Hepatocyte (in vitro differentiated cells): ENCODE results near the gene HIBCH. TPM values are rescaled to one million over a fixed set of nuclear protein-coding genes. Genes with fewer than 3 reads are reported as not detected.
"Not testable (repeated sequence)": the region's sequence is repeated elsewhere in the genome, so short reads cannot be mapped to it uniquely, and the experiment has no call there.

ENCODE experiments used
- DNase-seq: peaks from one replicate; pipeline ENCODE4 v3.0.0-alpha.2; 2016; ENCODE audit warnings: low spot score
- H2AFZ ChIP-seq: fragments of 200-600 bp; sonication (generic); 2 replicates; pipeline ENCODE4 v1.6.0; 2016; ENCODE audit warnings: antibody characterized with exemption, mild to moderate bottlenecking
- H3K27ac ChIP-seq: fragments of 200-600 bp; sonication (generic); 2 replicates; pipeline ENCODE4 v1.5.1; 2016; ENCODE audit warnings: mild to moderate bottlenecking
- H3K27me3 ChIP-seq: fragments of 200-600 bp; sonication (generic); 2 replicates; pipeline ENCODE4 v1.6.1; 2016
- H3K36me3 ChIP-seq: fragments of 200-600 bp; sonication (generic); replicated peaks from 2 replicates; pipeline ENCODE4 v1.5.1; 2016; ENCODE audit warnings: low read depth; ENCODE audit not compliant: insufficient read depth
- H3K4me1 ChIP-seq: fragments of 200-600 bp; sonication (generic); 2 replicates; pipeline ENCODE4 v1.5.1; 2016; ENCODE audit warnings: mild to moderate bottlenecking, moderate library complexity; ENCODE audit not compliant: insufficient read depth
- H3K4me2 ChIP-seq: fragments of 200-600 bp; sonication (generic); 2 replicates; pipeline ENCODE4 v1.6.0; 2016
- H3K4me3 ChIP-seq: fragments of 200-600 bp; sonication (generic); 2 replicates; pipeline ENCODE4 v1.5.1; 2016; ENCODE audit warnings: mild to moderate bottlenecking
- H3K79me2 ChIP-seq: fragments of 200-600 bp; sonication (generic); 2 replicates; pipeline ENCODE4 v1.6.0; 2017; ENCODE audit warnings: mild to moderate bottlenecking
- H3K9me2 ChIP-seq: fragments of 200-600 bp; sonication (generic); replicated peaks from 2 replicates; pipeline ENCODE4 v1.6.0; 2017; ENCODE audit warnings: mild to moderate bottlenecking; ENCODE audit not compliant: insufficient read depth
- H3K9me3 ChIP-seq: fragments of 200-600 bp; sonication (generic); 2 replicates; pipeline ENCODE4 v1.5.1; 2016; ENCODE audit warnings: low read depth, mild to moderate bottlenecking
- H4K20me1 ChIP-seq: fragments of 200-600 bp; sonication (generic); 2 replicates; pipeline ENCODE4 v1.6.0; 2016; ENCODE audit warnings: mild to moderate bottlenecking; ENCODE audit not compliant: insufficient read depth, poor library complexity, severe bottlenecking
- EZH2 ChIP-seq: fragments of 200-600 bp; sonication (generic); IDR thresholded peaks from 2 replicates; pipeline ENCODE4 v1.6.1; 2016; ENCODE audit warnings: antibody characterized with exemption, mild to moderate bottlenecking, borderline replicate concordance
- EZH2phosphoT487 ChIP-seq: fragments of 200-600 bp; sonication (generic); IDR thresholded peaks from one replicate; pipeline ENCODE4 v1.6.1; 2018; ENCODE audit warnings: antibody characterized with exemption, mild to moderate bottlenecking, low read depth, moderate library complexity; ENCODE audit not compliant: unreplicated experiment, severe bottlenecking
- WGBS: methylation state at CpG from one replicate; pipeline ENCODE4 v1.1.6; 2016; ENCODE audit warnings: low lambda C conversion rate; ENCODE audit errors: missing lambda C conversion rate; 5-methylcytosine and 5-hydroxymethylcytosine counted together
- polyA plus RNA-seq: library from polyadenylated mRNA; unstranded; fragments of >200 nt; fragmentation: Nextera tagmentation; extraction: Ambion mirVana; gene quantifications from 2 replicates; pipeline ENCODE4 v1.2.1, GENCODE V29; 2016
- total RNA-seq: library from RNA; depleted of rRNA; stranded (reverse); fragments of >200 nt; gene quantifications from 2 replicates; pipeline ENCODE4 v1.2.3, GENCODE V29; 2014
- TF ChIP-seq, protein P1 (sequence below): fragments of 200-600 bp; sonication (generic); IDR thresholded peaks from 2 replicates; pipeline ENCODE4 v1.5.1; 2016; ENCODE audit warnings: antibody characterized with exemption, mild to moderate bottlenecking; ENCODE audit not compliant: poor library complexity

Gene HIBCH
- total and polyA plus RNA-seq, 2 experiments from 2014 or later, result 30.9 to 57.0 TPM

- DNase-seq, result no peak
- no peaks in the 10 kb centered on the region for H3K36me3 ChIP-seq
- H3K27ac ChIP-seq, result no peak overlapping the region
- no peaks in the 10 kb centered on the region for H3K9me3 ChIP-seq
- no peaks in the 10 kb centered on the region for H3K27me3 ChIP-seq
- TF ChIP-seq EZH2 (no peak), EZH2phosphoT487 (no peak)
- TF ChIP-seq, protein P1, sequence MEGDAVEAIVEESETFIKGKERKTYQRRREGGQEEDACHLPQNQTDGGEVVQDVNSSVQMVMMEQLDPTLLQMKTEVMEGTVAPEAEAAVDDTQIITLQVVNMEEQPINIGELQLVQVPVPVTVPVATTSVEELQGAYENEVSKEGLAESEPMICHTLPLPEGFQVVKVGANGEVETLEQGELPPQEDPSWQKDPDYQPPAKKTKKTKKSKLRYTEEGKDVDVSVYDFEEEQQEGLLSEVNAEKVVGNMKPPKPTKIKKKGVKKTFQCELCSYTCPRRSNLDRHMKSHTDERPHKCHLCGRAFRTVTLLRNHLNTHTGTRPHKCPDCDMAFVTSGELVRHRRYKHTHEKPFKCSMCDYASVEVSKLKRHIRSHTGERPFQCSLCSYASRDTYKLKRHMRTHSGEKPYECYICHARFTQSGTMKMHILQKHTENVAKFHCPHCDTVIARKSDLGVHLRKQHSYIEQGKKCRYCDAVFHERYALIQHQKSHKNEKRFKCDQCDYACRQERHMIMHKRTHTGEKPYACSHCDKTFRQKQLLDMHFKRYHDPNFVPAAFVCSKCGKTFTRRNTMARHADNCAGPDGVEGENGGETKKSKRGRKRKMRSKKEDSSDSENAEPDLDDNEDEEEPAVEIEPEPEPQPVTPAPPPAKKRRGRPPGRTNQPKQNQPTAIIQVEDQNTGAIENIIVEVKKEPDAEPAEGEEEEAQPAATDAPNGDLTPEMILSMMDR, result no peak
- 100% methylated on average over 2 of the region's 2 CpGs for WGBS
- no peaks in the 10 kb centered on the region for H4K20me1 ChIP-seq
- no peak overlapping the region for H3K4me2 ChIP-seq
- peaks cover 20% of the 10 kb centered on the region for H3K4me1 ChIP-seq
- no peak overlapping the region for H3K4me3 ChIP-seq
- no peaks in the 10 kb centered on the region for H3K9me2 ChIP-seq
- H2AFZ ChIP-seq, result no peak overlapping the region
- H3K79me2 ChIP-seq, result no peaks in the 10 kb centered on the region
Observed at GRCh38 chr2:190336420-190336819, 16.8 kb upstream of the HIBCH start.

DNA sequence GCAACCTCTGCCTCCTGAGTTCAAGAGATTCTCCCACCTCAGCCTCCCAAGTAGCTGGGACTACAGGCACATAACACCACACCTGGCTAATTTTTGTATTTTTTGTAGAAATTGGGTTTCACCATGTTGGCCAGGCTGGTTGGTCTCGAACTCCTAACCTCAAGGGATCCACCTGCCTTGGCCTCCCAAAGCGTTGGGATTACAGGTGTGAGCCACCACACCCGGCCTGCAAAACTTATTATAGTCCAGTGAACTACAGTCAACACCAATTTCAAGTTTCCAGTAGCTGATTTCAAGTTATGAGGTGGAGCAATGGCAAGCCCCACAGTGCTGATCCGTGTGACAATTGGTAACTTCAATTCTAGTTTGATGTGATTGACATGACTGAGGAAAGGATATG lies 16.0 kb upstream of the HIBCH start:
- H4K20me1 ChIP-seq, H3K9me3 ChIP-seq, H2AFZ ChIP-seq, H3K27me3 ChIP-seq, H3K4me3 ChIP-seq, H3K79me2 ChIP-seq, H3K36me3 ChIP-seq, DNase-seq, H3K9me2 ChIP-seq: not testable (repeated sequence)
- WGBS, result 89% methylated on average over 4 of the region's 4 CpGs
- Histone ChIP-seq H3K27ac (peak overlapping the region; percentile 70), H3K4me1 (peaks cover 20% of the 10 kb centered on the region), H3K4me2 (peak overlapping the region; percentile 56)

DNA sequence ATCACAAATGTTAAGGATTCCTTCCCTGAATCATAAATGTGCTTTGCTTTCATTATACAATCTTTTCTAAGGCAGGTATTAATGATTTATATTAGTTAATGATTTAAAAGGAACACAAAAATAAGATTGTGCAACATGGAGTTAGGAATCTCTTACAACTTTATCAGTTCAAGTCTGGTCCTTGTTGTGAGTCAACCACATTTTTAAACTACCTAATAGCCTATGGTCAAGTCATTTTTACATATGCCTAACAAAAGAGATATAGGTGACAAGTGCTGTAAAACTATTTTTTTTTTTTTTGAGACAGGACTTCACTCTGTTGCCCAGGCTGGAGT lies 15.6 kb upstream of the HIBCH start:
- H3K79me2 ChIP-seq, result no peaks in the 10 kb centered on the region
- H3K9me3 ChIP-seq, result no peaks in the 10 kb centered on the region
- H3K4me1 ChIP-seq, result peaks cover 20% of the 10 kb centered on the region
- peak overlapping the region; percentile 56 for H3K4me2 ChIP-seq
- H3K27me3 ChIP-seq, result no peaks in the 10 kb centered on the region
- H3K27ac ChIP-seq, result peak overlapping the region; percentile 70
- no peaks in the 10 kb centered on the region for H3K36me3 ChIP-seq
- no peak overlapping the region for H2AFZ ChIP-seq
- DNase-seq, result no peak
- TF ChIP-seq, protein P1, result no peak
- no peak for TF ChIP-seq EZH2phosphoT487
- no peak for TF ChIP-seq EZH2
- no peak overlapping the region for H3K4me3 ChIP-seq
- H3K9me2 ChIP-seq, result no peaks in the 10 kb centered on the region
- H4K20me1 ChIP-seq, result no peaks in the 10 kb centered on the region

GRCh38 chr2:190334479-190335224 lies 15.0 kb upstream of the HIBCH start:
- H3K4me3 ChIP-seq, result no peak overlapping the region
- no peaks in the 10 kb centered on the region for H3K9me2 ChIP-seq
- H3K27ac ChIP-seq, result peak overlapping the region; percentile 70
- H3K9me3 ChIP-seq, result no peaks in the 10 kb centered on the region
- no peaks in the 10 kb centered on the region for H3K27me3 ChIP-seq
- no peak for TF ChIP-seq EZH2phosphoT487
- H4K20me1 ChIP-seq, result no peaks in the 10 kb centered on the region
- peak overlapping the region; percentile 56 for H3K4me2 ChIP-seq
- DNase-seq, result peak; percentile 66
- no peaks in the 10 kb centered on the region for H3K36me3 ChIP-seq
- H3K79me2 ChIP-seq, result no peaks in the 10 kb centered on the region
- WGBS, result 44% methylated on average over 8 of the region's 8 CpGs
- H2AFZ ChIP-seq, result no peak overlapping the region
- H3K4me1 ChIP-seq, result peaks cover 20% of the 10 kb centered on the region
